OCI-LY1 (cell line): ENCODE data around the gene FAM50B.

Experiments
- H2AFZ ChIP-seq: fragments of 200-600 bp; sonication (generic), shearing (Covaris generic); 2 replicates; pipeline ENCODE4 v1.6.0; 2014; ENCODE audit warnings: antibody characterized with exemption, mild to moderate bottlenecking, low read length
- H3F3A ChIP-seq: fragments of 200-600 bp; sonication (generic), shearing (Covaris generic); 2 replicates; pipeline ENCODE4 v1.6.0; 2014; ENCODE audit warnings: mild to moderate bottlenecking, antibody characterized with exemption, low read length, moderate library complexity; ENCODE audit not compliant: insufficient read depth
- H3K27ac ChIP-seq: fragments of 200-600 bp; sonication (generic); 2 replicates; pipeline ENCODE4 v1.5.1; 2014; ENCODE audit warnings: low read length, mixed run types, mild to moderate bottlenecking, low read depth; ENCODE audit not compliant: poor library complexity, severe bottlenecking
- H3K27me3 ChIP-seq: fragments of 200-600 bp; sonication (generic); 2 replicates; pipeline ENCODE4 v1.6.0; 2014; ENCODE audit warnings: antibody characterized with exemption, mild to moderate bottlenecking, low read length, moderate library complexity; ENCODE audit not compliant: insufficient read depth
- H3K36me3 ChIP-seq: fragments of 200-600 bp; sonication (generic); 2 replicates; pipeline ENCODE4 v1.6.1; 2014; ENCODE audit warnings: mild to moderate bottlenecking, antibody characterized with exemption, low read length, moderate library complexity, mixed read lengths; ENCODE audit not compliant: insufficient read depth
- H3K4me1 ChIP-seq: fragments of 200-600 bp; sonication (generic); 2 replicates; pipeline ENCODE4 v1.5.1; 2014; ENCODE audit warnings: mild to moderate bottlenecking, low read length, moderate library complexity; ENCODE audit not compliant: insufficient read depth, severe bottlenecking
- H3K4me2 ChIP-seq: fragments of 200-600 bp; sonication (generic), shearing (Covaris generic); 2 replicates; pipeline ENCODE4 v1.6.1; 2014; ENCODE audit warnings: low read length
- H3K4me3 ChIP-seq: fragments of 200-600 bp; sonication (generic); 2 replicates; pipeline ENCODE4 v1.5.1; 2014; ENCODE audit warnings: low read length, low read depth, mild to moderate bottlenecking, mixed read lengths; ENCODE audit not compliant: poor library complexity, severe bottlenecking
- H3K79me2 ChIP-seq: fragments of 200-600 bp; shearing (Covaris generic); 2 replicates; pipeline ENCODE4 v1.6.1; 2016; ENCODE audit warnings: mixed run types, low read length, mixed read lengths; ENCODE audit not compliant: insufficient read depth
- H3K9ac ChIP-seq: fragments of 200-600 bp; sonication (generic), shearing (Covaris generic); 2 replicates; pipeline ENCODE4 v1.6.1; 2014; ENCODE audit warnings: mild to moderate bottlenecking, low read length, mixed read lengths
- H3K9me2 ChIP-seq: fragments of 200-600 bp; sonication (generic), shearing (Covaris generic); 2 replicates; pipeline ENCODE4 v1.6.1; 2014; ENCODE audit warnings: low read depth, mild to moderate bottlenecking, low read length, mixed read lengths
- H3K9me3 ChIP-seq: fragments of 200-600 bp; shearing (Covaris generic); 2 replicates; pipeline ENCODE4 v1.6.1; 2014; ENCODE audit warnings: low read length, mixed read lengths
- H4K20me1 ChIP-seq: fragments of 200-600 bp; sonication (generic), shearing (Covaris generic); 2 replicates; pipeline ENCODE4 v1.6.0; 2016; ENCODE audit warnings: mild to moderate bottlenecking, low read length; ENCODE audit not compliant: insufficient read depth
- CTCF ChIP-seq: fragments of 200-600 bp; sonication (generic), shearing (Covaris generic); IDR thresholded peaks from 2 replicates; pipeline ENCODE4 v1.5.1; 2017; ENCODE audit warnings: mild to moderate bottlenecking, antibody characterized with exemption, low read length, moderate library complexity, mixed read lengths
- EZH2 ChIP-seq: fragments of 200-600 bp; sonication (generic), shearing (Covaris generic); IDR thresholded peaks from 2 replicates; pipeline ENCODE4 v1.8.0; 2017; ENCODE audit warnings: borderline replicate concordance, mixed run types, mild to moderate bottlenecking, antibody characterized with exemption, low read length, moderate library complexity, mixed read lengths

Gene FAM50B

DNA sequence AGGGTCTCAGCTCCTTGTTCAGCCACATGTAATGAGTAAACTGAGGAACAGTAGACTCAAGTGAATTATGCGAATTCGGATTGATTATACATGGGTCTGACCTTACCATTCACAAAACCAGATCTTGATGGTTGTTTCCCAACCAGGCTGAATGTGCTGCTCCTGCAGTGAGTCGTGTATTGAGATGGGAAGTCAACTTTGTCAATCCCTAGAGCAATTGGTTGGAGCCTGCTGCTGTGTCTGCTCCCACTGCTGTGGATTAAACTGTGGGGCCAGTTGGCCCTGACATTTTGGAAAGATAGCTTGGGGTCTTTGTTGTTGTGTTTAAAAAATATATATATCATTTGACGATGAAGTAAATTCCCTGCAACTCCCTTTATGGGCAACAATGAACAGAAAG, 23.9 kb downstream of the FAM50B start:
- H3K9me3 ChIP-seq, result no peaks in the 10 kb centered on the region
- H3K4me1 ChIP-seq, result no peaks in the 10 kb centered on the region
- no peak overlapping the region for H3K9ac ChIP-seq
- H3K27me3 ChIP-seq, result no peaks in the 10 kb centered on the region; the same call in 1 of the 2 replicates
- H4K20me1 ChIP-seq, result no peaks in the 10 kb centered on the region
- H3K4me3 ChIP-seq, result no peak overlapping the region
- H3K36me3 ChIP-seq, result no peaks in the 10 kb centered on the region
- no peak overlapping the region for H2AFZ ChIP-seq
- H3K79me2 ChIP-seq, result no peaks in the 10 kb centered on the region
- no peak overlapping the region for H3K27ac ChIP-seq
- no peaks in the 10 kb centered on the region for H3F3A ChIP-seq
- H3K9me2 ChIP-seq, result no peaks in the 10 kb centered on the region
- TF ChIP-seq EZH2 (no peak), CTCF (no peak)
- H3K4me2 ChIP-seq, result no peak overlapping the region

- Histone ChIP-seq H3K36me3 (no peaks in the 10 kb centered on the region), H3K4me1 (no peaks in the 10 kb centered on the region), H3K4me3 (no peak overlapping the region), H4K20me1 (no peaks in the 10 kb centered on the region), H3K27ac (no peak overlapping the region), H3K79me2 (no peaks in the 10 kb centered on the region), H3K27me3 (no peaks in the 10 kb centered on the region; the same call in 1 of the 2 replicates), H2AFZ (no peak overlapping the region), H3K9ac (no peak overlapping the region), H3K9me2 (no peaks in the 10 kb centered on the region), H3K4me2 (no peak overlapping the region), H3K9me3 (no peaks in the 10 kb centered on the region), H3F3A (no peaks in the 10 kb centered on the region)
- TF ChIP-seq CTCF (no peak), EZH2 (no peak)
Observed at GRCh38 chr6:3874069-3874468, 24.9 kb downstream of the FAM50B start.

- H3F3A ChIP-seq, result no peaks in the 10 kb centered on the region
Observed at GRCh38 chr6:3875486-3875885, 26.3 kb downstream of the FAM50B start.

More at GRCh38 chr6:3875486-3875885, 26.3 kb downstream of the FAM50B start:
- Histone ChIP-seq H3K4me2 (no peak overlapping the region), H3K27ac (no peak overlapping the region), H4K20me1 (no peaks in the 10 kb centered on the region), H3K9ac (no peak overlapping the region), H3K36me3 (no peaks in the 10 kb centered on the region), H3K79me2 (no peaks in the 10 kb centered on the region), H2AFZ (no peak overlapping the region), H3K4me3 (no peak overlapping the region), H3K27me3 (no peaks in the 10 kb centered on the region), H3K4me1 (no peaks in the 10 kb centered on the region), H3K9me3 (no peaks in the 10 kb centered on the region), H3K9me2 (no peaks in the 10 kb centered on the region)
- TF ChIP-seq CTCF, result no peak
- no peak for TF ChIP-seq EZH2
